Testis (tissue), 3 donors: ENCODE results near the gene RAMP1. TPM values are rescaled to one million over a fixed set of nuclear protein-coding genes. Genes with fewer than 3 reads are reported as not detected.

Experiments
- DNase-seq: peaks from one replicate; pipeline ENCODE4 v3.0.0-alpha.2; 2019
- H3K27ac ChIP-seq, 2 donors: fragments of 200-600 bp; sonication (generic); one replicate each; pipeline ENCODE4 v1.5.1; 2019
- H3K27me3 ChIP-seq: fragments of 200-600 bp; sonication (generic); one replicate; pipeline ENCODE4 v1.5.1; 2019
- H3K36me3 ChIP-seq: fragments of 200-600 bp; sonication (generic); one replicate; pipeline ENCODE4 v1.5.1; 2017; ENCODE audit warnings: low read depth; ENCODE audit errors: missing control alignments
- H3K4me1 ChIP-seq: fragments of 200-600 bp; sonication (generic); one replicate; pipeline ENCODE4 v1.5.1; 2019
- H3K4me3 ChIP-seq, 2 donors: fragments of 200-600 bp; sonication (generic); one replicate each; pipeline ENCODE4 v1.5.1; 2017 to 2019
- H3K9me3 ChIP-seq: fragments of 200-600 bp; sonication (generic); one replicate; pipeline ENCODE4 v1.5.1; 2017
- CTCF ChIP-seq, 3 experiments: fragments of 450-650 bp in 2 of 3; fragments of 200-600 bp in 1 of 3; sonication (generic) in 1 of 3; IDR thresholded peaks; one replicate each; pipeline ENCODE4 v1.5.1; 2016 to 2019; ENCODE audit warnings: antibody characterized with exemption in 3 of 3, mild to moderate bottlenecking in 2 of 3, moderate library complexity in 1 of 3
- POLR2A ChIP-seq: fragments of 450-650 bp; IDR thresholded peaks from one replicate; pipeline ENCODE4 v1.6.1; 2017; ENCODE audit warnings: antibody characterized with exemption, mild to moderate bottlenecking, moderate library complexity
- WGBS, 2 donors: methylation state at CpG; one replicate each; pipeline ENCODE4 v1.1.5; 2018; 5-methylcytosine and 5-hydroxymethylcytosine counted together
- intact Hi-C: fragments of 100-400 bp; cut with DNase I; formaldehyde crosslinking; loops from one replicate; pipeline ENCODE4 v1.15.1; 2023; ENCODE audit warnings: low total_unique reads
- polyA plus RNA-seq: library from polyadenylated mRNA; stranded (reverse); fragments of 350-450 nt; fragmentation: Illumina TruSeq; extraction: RNeasy Lipid Tissue Mini Kit (QIAGEN cat#74804); gene quantifications from one replicate; pipeline ENCODE4 v1.2.3, GENCODE V29; 2014; ENCODE audit warnings: low read depth, low replicate concordance; ENCODE audit not compliant: insufficient read depth
- total RNA-seq, 2 donors: library from RNA; depleted of rRNA; stranded (reverse); fragments of >200 nt; gene quantifications; one replicate each; pipeline ENCODE4 v1.2.3, GENCODE V29; 2016

The RAMP1 gene
- total and polyA plus RNA-seq, 3 donors from 2014 or later = 8.9 to 14.3 (median 13.9) TPM

GRCh38 chr2:237898057-237898414 is 38.6 kb downstream of the RAMP1 start:
- no peaks in the 10 kb centered on the region for H3K27me3 ChIP-seq
- no peak for DNase-seq
- WGBS, 2 donors = 93 to 96% methylated on average over 1 of the region's 1 CpG
- no peak overlapping the region for H3K27ac ChIP-seq
- no peak for TF ChIP-seq CTCF (IDR thresholded peaks at IDR 0.05)
- TF ChIP-seq POLR2A = no peak
- no peak overlapping the region for H3K4me3 ChIP-seq
- H3K9me3 ChIP-seq = no peaks in the 10 kb centered on the region
- no peaks in the 10 kb centered on the region for H3K36me3 ChIP-seq
- no peaks in the 10 kb centered on the region for H3K4me1 ChIP-seq
- intact Hi-C loops = no loop called here

- H3K36me3 ChIP-seq = no peaks in the 10 kb centered on the region
- no peaks in the 10 kb centered on the region for H3K9me3 ChIP-seq
- no peak overlapping the region for H3K4me3 ChIP-seq
- intact Hi-C loops = no loop called here
- peaks cover 12% of the 10 kb centered on the region for H3K4me1 ChIP-seq
- H3K27me3 ChIP-seq = no peaks in the 10 kb centered on the region
- no peak for DNase-seq
- TF ChIP-seq CTCF (IDR thresholded peaks at IDR 0.05) (no peak), POLR2A (no peak)
- H3K27ac ChIP-seq = no peak overlapping the region
- WGBS, 2 donors = 80 to 81% methylated on average over 19 of the region's 19 CpGs
Measured at GRCh38 chr2:237900891-237901831, 41.7 kb downstream of the RAMP1 start.

- no peak for DNase-seq
- TF ChIP-seq CTCF (IDR thresholded peaks at IDR 0.05) (no peak), POLR2A (no peak)
- Histone ChIP-seq H3K4me1 (peaks cover 12% of the 10 kb centered on the region), H3K27me3 (no peaks in the 10 kb centered on the region), H3K27ac (no peak overlapping the region), H3K4me3 (no peak overlapping the region), H3K9me3 (no peaks in the 10 kb centered on the region), H3K36me3 (no peaks in the 10 kb centered on the region)
- intact Hi-C loops = no loop called here
- 65 to 77% methylated on average over 8 to 22 of the region's 22 CpGs for WGBS, 2 donors
Measured at GRCh38 chr2:237901932-237902850, 42.8 kb downstream of the RAMP1 start.

GRCh38 chr2:237904831-237905599 is 45.6 kb downstream of the RAMP1 start:
- H3K4me1 ChIP-seq = peaks cover 12% of the 10 kb centered on the region
- H3K9me3 ChIP-seq = no peaks in the 10 kb centered on the region
- TF ChIP-seq CTCF (IDR thresholded peaks at IDR 0.05) (no peak), POLR2A (no peak)
- 22 to 29% methylated on average over 15 of the region's 15 CpGs for WGBS, 2 donors
- H3K27me3 ChIP-seq = no peaks in the 10 kb centered on the region
- DNase-seq = no peak
- H3K27ac ChIP-seq = peak overlapping the region; percentile 45 to 75
- H3K36me3 ChIP-seq = no peaks in the 10 kb centered on the region
- H3K4me3 ChIP-seq = no peak overlapping the region
- intact Hi-C loops = no loop called here
